H9 (cell line): ENCODE results near the gene SEMA5A. TPM values are rescaled to one million over a fixed set of nuclear protein-coding genes. Genes with fewer than 3 reads are reported as not detected.

ENCODE experiments used
- DNase-seq: peaks from one replicate; pipeline ENCODE4 v3.0.0-alpha.2; 2017
- H2AFZ ChIP-seq: one replicate; pipeline ENCODE4 v1.6.1; 2013; ENCODE audit warnings: mild to moderate bottlenecking, low read length, control low read depth, moderate library complexity
- H2AK5ac ChIP-seq: 2 replicates; pipeline ENCODE4 v1.6.1; 2013; ENCODE audit warnings: low read length, control low read depth, mixed read lengths; ENCODE audit not compliant: insufficient read length
- H2BK120ac ChIP-seq: one replicate; pipeline ENCODE4 v1.6.1; 2013; ENCODE audit warnings: low read depth, mild to moderate bottlenecking, low read length, control low read depth, inconsistent platforms; ENCODE audit not compliant: poor library complexity, severe bottlenecking
- H2BK12ac ChIP-seq: 2 replicates; pipeline ENCODE4 v1.6.1; 2013; ENCODE audit warnings: low read length, control low read depth, mixed read lengths, low read depth; ENCODE audit not compliant: insufficient read length
- H2BK15ac ChIP-seq: 2 replicates; pipeline ENCODE4 v1.6.1; 2013; ENCODE audit warnings: low read depth, low read length, control low read depth
- H2BK20ac ChIP-seq: one replicate; pipeline ENCODE4 v1.6.1; 2013; ENCODE audit warnings: low read depth, mild to moderate bottlenecking, low read length, control low read depth, inconsistent platforms; ENCODE audit not compliant: poor library complexity, severe bottlenecking
- H2BK5ac ChIP-seq: 2 replicates; pipeline ENCODE4 v1.6.1; 2013; ENCODE audit warnings: low read length, control low read depth, mixed read lengths; ENCODE audit not compliant: insufficient read length
- H3K14ac ChIP-seq: 2 replicates; pipeline ENCODE4 v1.6.1; 2013; ENCODE audit warnings: low read length, control low read depth; ENCODE audit not compliant: insufficient read depth
- H3K18ac ChIP-seq: 2 replicates; pipeline ENCODE4 v1.6.1; 2013; ENCODE audit warnings: low read depth, mild to moderate bottlenecking, mixed read lengths, low read length, control low read depth; ENCODE audit not compliant: insufficient read length
- H3K23ac ChIP-seq: 2 replicates; pipeline ENCODE4 v1.6.1; 2013; ENCODE audit warnings: low read length, control low read depth, mixed read lengths, low read depth; ENCODE audit not compliant: insufficient read length
- H3K23me2 ChIP-seq: 2 replicates; pipeline ENCODE4 v1.6.1; 2013; ENCODE audit warnings: low read depth, mild to moderate bottlenecking, mixed read lengths, low read length, control low read depth; ENCODE audit not compliant: insufficient read length, poor library complexity, severe bottlenecking
- H3K27ac ChIP-seq: 2 replicates; pipeline ENCODE4 v1.5.1; 2013; ENCODE audit warnings: low read length, control low read depth, mixed read lengths, low read depth; ENCODE audit not compliant: insufficient read length
- H3K27me3 ChIP-seq: 2 replicates; pipeline ENCODE4 v1.6.1; 2013; ENCODE audit warnings: low read length, control low read depth, inconsistent platforms; ENCODE audit not compliant: insufficient read depth
- H3K4ac ChIP-seq: 2 replicates; pipeline ENCODE4 v1.6.1; 2013; ENCODE audit warnings: low read depth, mild to moderate bottlenecking, control low read depth, inconsistent platforms, low read length, moderate library complexity
- H3K4me1 ChIP-seq: 2 replicates; pipeline ENCODE4 v1.6.1; 2013; ENCODE audit warnings: low read length, control low read depth, inconsistent platforms; ENCODE audit not compliant: insufficient read depth
- H3K4me2 ChIP-seq: 2 replicates; pipeline ENCODE4 v1.6.1; 2013; ENCODE audit warnings: low read length, control low read depth, mixed read lengths; ENCODE audit not compliant: insufficient read length, insufficient read depth
- H3K56ac ChIP-seq: 2 replicates; pipeline ENCODE4 v1.6.1; 2013; ENCODE audit warnings: low read depth, mild to moderate bottlenecking, mixed read lengths, low read length, control low read depth; ENCODE audit not compliant: insufficient read length
- H3K79me1 ChIP-seq: 2 replicates; pipeline ENCODE4 v1.6.1; 2013; ENCODE audit warnings: low read depth, mild to moderate bottlenecking, moderate library complexity, low read length, control low read depth, inconsistent platforms; ENCODE audit not compliant: insufficient read depth, poor library complexity, severe bottlenecking
- H3K79me2 ChIP-seq: 2 replicates; pipeline ENCODE4 v1.6.1; 2013; ENCODE audit warnings: low read length, control low read depth, inconsistent platforms; ENCODE audit not compliant: insufficient read depth
- H3K9ac ChIP-seq: 2 replicates; pipeline ENCODE4 v1.6.1; 2013; ENCODE audit warnings: low read length, control low read depth, mixed read lengths; ENCODE audit not compliant: insufficient read length; ENCODE audit errors: extremely low read depth
- H3K9me3 ChIP-seq: one replicate; pipeline ENCODE4 v1.6.1; 2013; ENCODE audit warnings: low read depth, low read length, inconsistent platforms; ENCODE audit not compliant: control insufficient read depth
- H3T11ph ChIP-seq: one replicate; pipeline ENCODE4 v1.6.1; 2013; ENCODE audit warnings: mild to moderate bottlenecking, low read length, control low read depth, inconsistent platforms
- H4K20me1 ChIP-seq: one replicate; pipeline ENCODE4 v1.6.1; 2013; ENCODE audit not compliant: control insufficient read depth, insufficient read length, insufficient read depth
- H4K5ac ChIP-seq: 2 replicates; pipeline ENCODE4 v1.6.1; 2013; ENCODE audit warnings: low read depth, mild to moderate bottlenecking, mixed read lengths, low read length, control low read depth; ENCODE audit not compliant: insufficient read length
- H4K8ac ChIP-seq: replicated peaks from 2 replicates; pipeline ENCODE4 v1.6.1; 2013; ENCODE audit warnings: low read length, control low read depth, mixed read lengths, low read depth; ENCODE audit not compliant: insufficient read length
- H4K91ac ChIP-seq: 2 replicates; pipeline ENCODE4 v1.6.1; 2013; ENCODE audit warnings: low read depth, mild to moderate bottlenecking, moderate library complexity, mixed read lengths, low read length, control low read depth; ENCODE audit not compliant: insufficient read length
- H3K27ac Mint-ChIP-seq, 3 experiments: 2 replicates in 2 of 3; 3 replicates in 1 of 3; pipeline ENCODE4 v1.8.0; 2020 to 2021; ENCODE audit warnings: mixed read lengths in 3 of 3, mild to moderate bottlenecking in 1 of 3, moderate library complexity in 1 of 3
- H3K27me3 Mint-ChIP-seq: 2 replicates; pipeline ENCODE4 v1.8.0; 2021; ENCODE audit warnings: low read depth, mild to moderate bottlenecking, moderate library complexity, mixed read lengths
- H3K36me3 Mint-ChIP-seq, 3 experiments: 2 replicates in 2 of 3; 3 replicates in 1 of 3; pipeline ENCODE4 v1.8.0; 2020 to 2021; ENCODE audit warnings: low read depth in 3 of 3, mixed read lengths in 3 of 3; ENCODE audit not compliant: insufficient read depth in 1 of 3
- H3K4me1 Mint-ChIP-seq, 2 experiments: 2 replicates each; pipeline ENCODE4 v1.8.0; 2020; ENCODE audit warnings: mixed read lengths in 2 of 2
- H3K4me3 Mint-ChIP-seq, 2 experiments: 2 replicates in 1 of 2; 3 replicates in 1 of 2; pipeline ENCODE4 v1.8.0; 2020 to 2021; ENCODE audit warnings: mild to moderate bottlenecking in 2 of 2, mixed read lengths in 2 of 2, moderate library complexity in 1 of 2
- H3K9me3 Mint-ChIP-seq, 2 experiments: 2 replicates in 1 of 2; 3 replicates in 1 of 2; pipeline ENCODE4 v1.8.0; 2020; ENCODE audit warnings: mild to moderate bottlenecking in 2 of 2, mixed read lengths in 2 of 2, moderate library complexity in 1 of 2
- CTCF ChIP-seq: fragments of 200-600 bp; sonication (generic); conservative IDR thresholded peaks from 3 replicates; pipeline ENCODE4 v1.8.0; 2021; ENCODE audit warnings: antibody characterized with exemption, mild to moderate bottlenecking
- WGBS: extraction: QIAGEN DNeasy Blood & Tissue Kit; methylation state at CpG from one replicate; pipeline ENCODE4 v1.1.7; 2013; ENCODE audit warnings: missing lambda C conversion rate, low lambda C conversion rate, mixed read lengths; ENCODE audit not compliant: insufficient read length; ENCODE audit errors: extremely low coverage; 5-methylcytosine and 5-hydroxymethylcytosine counted together
- total RNA-seq: library from RNA; stranded (reverse); gene quantifications from 2 replicates; pipeline ENCODE4 v1.2.1, GENCODE V29; 2021

The SEMA5A gene
- total RNA-seq, 1 experiment from 2014 or later = 4.3 TPM

GRCh38 chr5:9015937-9016270 is 530.0 kb downstream of the SEMA5A start:
- H3K18ac ChIP-seq = no peak overlapping the region
- no peak overlapping the region for H2AFZ ChIP-seq
- H4K5ac ChIP-seq = no peak overlapping the region
- no peaks in the 10 kb centered on the region for H3K9me3 ChIP-seq
- H3K79me2 ChIP-seq = no peaks in the 10 kb centered on the region
- Mint-ChIP-seq H3K4me1 (peaks cover 2 to 4% of the 10 kb centered on the region in 2 experiments; a peak in 1 of 4 replicates), H3K27me3 (no peaks in the 10 kb centered on the region), H3K4me3 (no peak overlapping the region), H3K27ac (no peak overlapping the region), H3K36me3 (no peaks in the 10 kb centered on the region), H3K9me3 (no peaks in the 10 kb centered on the region; a peak in 1 of 5 replicates)
- H3K23ac ChIP-seq = no peak overlapping the region
- H3K14ac ChIP-seq = no peak overlapping the region
- H2AK5ac ChIP-seq = no peak overlapping the region
- no peaks in the 10 kb centered on the region for H4K20me1 ChIP-seq
- no peaks in the 10 kb centered on the region for H3K23me2 ChIP-seq
- H2BK5ac ChIP-seq = no peak overlapping the region
- no peak overlapping the region for H3K9ac ChIP-seq
- no peak overlapping the region for H2BK15ac ChIP-seq
- H4K91ac ChIP-seq = no peak overlapping the region
- no peaks in the 10 kb centered on the region for H3K79me1 ChIP-seq
- H3K4ac ChIP-seq = no peak overlapping the region
- H2BK12ac ChIP-seq = no peak overlapping the region
- no peak overlapping the region for H4K8ac ChIP-seq
- no peak for TF ChIP-seq CTCF
- no peak overlapping the region for H3K27ac ChIP-seq
- no peak overlapping the region for H2BK120ac ChIP-seq
- no peaks in the 10 kb centered on the region; the same call in 1 of the 2 replicates for H3K4me1 ChIP-seq
- H3T11ph ChIP-seq = no peak overlapping the region
- no peaks in the 10 kb centered on the region for H3K27me3 ChIP-seq
- H3K56ac ChIP-seq = no peak overlapping the region
- no peak overlapping the region for H2BK20ac ChIP-seq
- whole genome bisulfite sequencing = no CpG with 5 or more reads among the region's 2 CpGs
- no peak for DNase-seq
- H3K4me2 ChIP-seq = no peak overlapping the region
